Hepatocyte (in vitro differentiated cells): ENCODE results near the gene PPP1R3G. TPM values are rescaled to one million over a fixed set of nuclear protein-coding genes. Genes with fewer than 3 reads are reported as not detected.
"Not testable (repeated sequence)": the region's sequence is repeated elsewhere in the genome, so short reads cannot be mapped to it uniquely, and the experiment has no call there.

Source experiments
- DNase-seq: peaks from one replicate; pipeline ENCODE4 v3.0.0-alpha.2; 2016; ENCODE audit warnings: low spot score
- H2AFZ ChIP-seq: fragments of 200-600 bp; sonication (generic); 2 replicates; pipeline ENCODE4 v1.6.0; 2016; ENCODE audit warnings: antibody characterized with exemption, mild to moderate bottlenecking
- H3K27ac ChIP-seq: fragments of 200-600 bp; sonication (generic); 2 replicates; pipeline ENCODE4 v1.5.1; 2016; ENCODE audit warnings: mild to moderate bottlenecking
- H3K27me3 ChIP-seq: fragments of 200-600 bp; sonication (generic); 2 replicates; pipeline ENCODE4 v1.6.1; 2016
- H3K36me3 ChIP-seq: fragments of 200-600 bp; sonication (generic); replicated peaks from 2 replicates; pipeline ENCODE4 v1.5.1; 2016; ENCODE audit warnings: low read depth; ENCODE audit not compliant: insufficient read depth
- H3K4me1 ChIP-seq: fragments of 200-600 bp; sonication (generic); 2 replicates; pipeline ENCODE4 v1.5.1; 2016; ENCODE audit warnings: mild to moderate bottlenecking, moderate library complexity; ENCODE audit not compliant: insufficient read depth
- H3K4me2 ChIP-seq: fragments of 200-600 bp; sonication (generic); 2 replicates; pipeline ENCODE4 v1.6.0; 2016
- H3K4me3 ChIP-seq: fragments of 200-600 bp; sonication (generic); 2 replicates; pipeline ENCODE4 v1.5.1; 2016; ENCODE audit warnings: mild to moderate bottlenecking
- H3K79me2 ChIP-seq: fragments of 200-600 bp; sonication (generic); 2 replicates; pipeline ENCODE4 v1.6.0; 2017; ENCODE audit warnings: mild to moderate bottlenecking
- H3K9me2 ChIP-seq: fragments of 200-600 bp; sonication (generic); replicated peaks from 2 replicates; pipeline ENCODE4 v1.6.0; 2017; ENCODE audit warnings: mild to moderate bottlenecking; ENCODE audit not compliant: insufficient read depth
- H3K9me3 ChIP-seq: fragments of 200-600 bp; sonication (generic); 2 replicates; pipeline ENCODE4 v1.5.1; 2016; ENCODE audit warnings: low read depth, mild to moderate bottlenecking
- H4K20me1 ChIP-seq: fragments of 200-600 bp; sonication (generic); 2 replicates; pipeline ENCODE4 v1.6.0; 2016; ENCODE audit warnings: mild to moderate bottlenecking; ENCODE audit not compliant: insufficient read depth, poor library complexity, severe bottlenecking
- EZH2 ChIP-seq: fragments of 200-600 bp; sonication (generic); IDR thresholded peaks from 2 replicates; pipeline ENCODE4 v1.6.1; 2016; ENCODE audit warnings: antibody characterized with exemption, mild to moderate bottlenecking, borderline replicate concordance
- EZH2phosphoT487 ChIP-seq: fragments of 200-600 bp; sonication (generic); IDR thresholded peaks from one replicate; pipeline ENCODE4 v1.6.1; 2018; ENCODE audit warnings: antibody characterized with exemption, mild to moderate bottlenecking, low read depth, moderate library complexity; ENCODE audit not compliant: unreplicated experiment, severe bottlenecking
- WGBS: methylation state at CpG from one replicate; pipeline ENCODE4 v1.1.6; 2016; ENCODE audit warnings: low lambda C conversion rate; ENCODE audit errors: missing lambda C conversion rate; 5-methylcytosine and 5-hydroxymethylcytosine counted together
- polyA plus RNA-seq: library from polyadenylated mRNA; unstranded; fragments of >200 nt; fragmentation: Nextera tagmentation; extraction: Ambion mirVana; gene quantifications from 2 replicates; pipeline ENCODE4 v1.2.1, GENCODE V29; 2016
- total RNA-seq: library from RNA; depleted of rRNA; stranded (reverse); fragments of >200 nt; gene quantifications from 2 replicates; pipeline ENCODE4 v1.2.3, GENCODE V29; 2014
- TF ChIP-seq, protein P1 (sequence below): fragments of 200-600 bp; sonication (generic); IDR thresholded peaks from 2 replicates; pipeline ENCODE4 v1.5.1; 2016; ENCODE audit warnings: antibody characterized with exemption, mild to moderate bottlenecking; ENCODE audit not compliant: poor library complexity

Gene PPP1R3G
- total and polyA plus RNA-seq, 2 experiments from 2014 or later = 0.47 to 0.82 TPM

DNA sequence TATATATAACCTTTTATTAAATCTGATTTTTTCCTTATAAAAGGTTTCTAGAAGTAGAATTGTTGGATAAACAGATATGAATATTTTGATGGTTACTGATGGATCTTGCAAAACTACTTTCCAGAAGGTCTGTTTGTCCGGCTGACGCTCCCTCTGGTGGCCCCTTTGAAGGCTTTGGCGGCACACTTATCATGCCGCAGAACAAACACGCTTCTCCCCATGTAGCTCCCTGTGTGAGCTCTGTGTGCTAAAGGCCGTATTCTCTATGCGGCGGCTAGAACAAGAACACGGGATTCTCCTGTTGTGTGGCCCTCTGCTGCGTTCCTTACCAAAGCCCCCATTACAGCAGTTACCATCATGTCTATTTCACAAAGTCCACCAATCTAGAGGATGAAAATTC lies 30.0 kb downstream of the PPP1R3G start:
- Histone ChIP-seq H3K4me1 (no peaks in the 10 kb centered on the region), H3K4me2 (no peak overlapping the region), H4K20me1 (no peaks in the 10 kb centered on the region), H3K27me3 (no peaks in the 10 kb centered on the region), H2AFZ (no peak overlapping the region), H3K79me2 (no peaks in the 10 kb centered on the region), H3K4me3 (no peak overlapping the region), H3K9me2 (no peaks in the 10 kb centered on the region), H3K36me3 (no peaks in the 10 kb centered on the region), H3K9me3 (no peaks in the 10 kb centered on the region), H3K27ac (no peak overlapping the region)
- TF ChIP-seq EZH2 (no peak), EZH2phosphoT487 (no peak)
- TF ChIP-seq, protein P1, sequence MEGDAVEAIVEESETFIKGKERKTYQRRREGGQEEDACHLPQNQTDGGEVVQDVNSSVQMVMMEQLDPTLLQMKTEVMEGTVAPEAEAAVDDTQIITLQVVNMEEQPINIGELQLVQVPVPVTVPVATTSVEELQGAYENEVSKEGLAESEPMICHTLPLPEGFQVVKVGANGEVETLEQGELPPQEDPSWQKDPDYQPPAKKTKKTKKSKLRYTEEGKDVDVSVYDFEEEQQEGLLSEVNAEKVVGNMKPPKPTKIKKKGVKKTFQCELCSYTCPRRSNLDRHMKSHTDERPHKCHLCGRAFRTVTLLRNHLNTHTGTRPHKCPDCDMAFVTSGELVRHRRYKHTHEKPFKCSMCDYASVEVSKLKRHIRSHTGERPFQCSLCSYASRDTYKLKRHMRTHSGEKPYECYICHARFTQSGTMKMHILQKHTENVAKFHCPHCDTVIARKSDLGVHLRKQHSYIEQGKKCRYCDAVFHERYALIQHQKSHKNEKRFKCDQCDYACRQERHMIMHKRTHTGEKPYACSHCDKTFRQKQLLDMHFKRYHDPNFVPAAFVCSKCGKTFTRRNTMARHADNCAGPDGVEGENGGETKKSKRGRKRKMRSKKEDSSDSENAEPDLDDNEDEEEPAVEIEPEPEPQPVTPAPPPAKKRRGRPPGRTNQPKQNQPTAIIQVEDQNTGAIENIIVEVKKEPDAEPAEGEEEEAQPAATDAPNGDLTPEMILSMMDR = no peak
- DNase-seq = peak; percentile 38
- 76% methylated on average over 10 of the region's 10 CpGs for WGBS

GRCh38 chr6:5116243-5116991 lies 31.3 kb downstream of the PPP1R3G start:
- Histone ChIP-seq H3K36me3 (no peaks in the 10 kb centered on the region), H3K4me2 (no peak overlapping the region), H3K4me3 (no peak overlapping the region), H4K20me1 (no peaks in the 10 kb centered on the region), H3K4me1 (no peaks in the 10 kb centered on the region), H3K9me2 (no peaks in the 10 kb centered on the region), H3K79me2 (no peaks in the 10 kb centered on the region), H3K27me3 (no peaks in the 10 kb centered on the region), H3K27ac (no peak overlapping the region), H2AFZ (no peak overlapping the region), H3K9me3 (no peaks in the 10 kb centered on the region)
- 79% methylated on average over 9 of the region's 9 CpGs for WGBS
- TF ChIP-seq, protein P1 = no peak
- TF ChIP-seq EZH2 = no peak
- TF ChIP-seq EZH2phosphoT487 = no peak
- no peak for DNase-seq

- H3K9me3 ChIP-seq = no peaks in the 10 kb centered on the region
- no peaks in the 10 kb centered on the region for H3K27me3 ChIP-seq
- no peak for TF ChIP-seq EZH2phosphoT487
- TF ChIP-seq EZH2 = no peak
- H3K4me1 ChIP-seq = no peaks in the 10 kb centered on the region
- no peak overlapping the region for H2AFZ ChIP-seq
- no peak overlapping the region for H3K4me2 ChIP-seq
- no peak for DNase-seq
- H3K4me3 ChIP-seq = no peak overlapping the region
- no peaks in the 10 kb centered on the region for H4K20me1 ChIP-seq
- H3K79me2 ChIP-seq = no peaks in the 10 kb centered on the region
- no peak overlapping the region for H3K27ac ChIP-seq
- 96% methylated on average over 17 of the region's 17 CpGs for WGBS
- no peaks in the 10 kb centered on the region for H3K9me2 ChIP-seq
- H3K36me3 ChIP-seq = no peaks in the 10 kb centered on the region
These were observed 34.2 kb downstream of the PPP1R3G start for GRCh38 chr6:5119090-5119951.

DNA sequence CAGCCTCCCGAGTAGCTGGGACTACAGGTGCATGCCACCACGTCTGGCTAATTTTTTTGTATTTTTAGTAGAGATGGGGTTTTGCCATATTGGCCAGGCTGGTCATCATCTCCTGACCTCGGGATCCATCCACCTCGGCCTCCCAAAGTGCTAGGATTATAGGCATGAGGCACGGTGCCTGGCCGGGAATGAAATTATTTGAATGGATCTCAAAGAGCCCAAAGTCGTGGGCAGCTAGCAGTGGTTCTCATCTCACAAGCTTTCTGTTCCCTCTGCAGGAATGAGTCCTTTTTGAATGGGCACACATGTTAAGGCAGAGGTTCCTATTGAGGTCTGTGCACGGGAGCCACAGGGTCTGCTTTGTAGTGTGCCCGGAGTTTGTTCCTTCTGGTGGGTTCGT lies 34.9 kb downstream of the PPP1R3G start:
- WGBS = 93% methylated on average over 10 of the region's 10 CpGs
- H3K36me3 ChIP-seq = no peaks in the 10 kb centered on the region
- no peak overlapping the region for H3K4me2 ChIP-seq
- no peaks in the 10 kb centered on the region for H3K4me1 ChIP-seq
- no peaks in the 10 kb centered on the region for H3K27me3 ChIP-seq
- TF ChIP-seq EZH2phosphoT487 (no peak), EZH2 (no peak)
- TF ChIP-seq, protein P1 = no peak
- no peak overlapping the region for H3K4me3 ChIP-seq
- DNase-seq = no peak
- no peak overlapping the region for H3K27ac ChIP-seq
- H3K9me3 ChIP-seq = no peaks in the 10 kb centered on the region
- H3K9me2 ChIP-seq = no peaks in the 10 kb centered on the region
- H3K79me2 ChIP-seq = no peaks in the 10 kb centered on the region
- H4K20me1 ChIP-seq = no peaks in the 10 kb centered on the region
- H2AFZ ChIP-seq = no peak overlapping the region

DNA sequence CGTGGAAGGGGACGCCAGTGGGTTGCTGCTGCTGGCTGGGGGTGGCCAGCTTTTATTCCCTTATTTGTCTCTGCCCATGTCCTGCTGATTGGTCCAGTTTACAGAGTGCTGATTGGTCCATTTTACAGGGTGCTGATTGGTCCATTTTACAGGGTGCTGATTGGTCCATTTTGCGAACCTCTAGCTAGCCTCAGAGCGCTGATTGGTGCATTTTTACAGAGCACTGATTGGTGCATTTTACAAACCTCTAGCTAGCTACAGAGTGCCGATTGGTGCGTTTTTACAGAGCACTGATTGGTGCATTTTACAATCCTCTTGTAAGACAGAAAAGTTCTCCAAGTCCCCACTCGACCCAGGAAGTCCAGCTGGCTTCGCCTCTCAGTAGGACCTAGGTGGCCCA lies 35.4 kb downstream of the PPP1R3G start:
- not testable (repeated sequence) for H3K4me1 ChIP-seq, H4K20me1 ChIP-seq, H3K9me3 ChIP-seq, H3K79me2 ChIP-seq, DNase-seq, H3K36me3 ChIP-seq, H2AFZ ChIP-seq, H3K4me2 ChIP-seq, H3K27me3 ChIP-seq, H3K9me2 ChIP-seq, H3K4me3 ChIP-seq, H3K27ac ChIP-seq
- 96% methylated on average over 8 of the region's 8 CpGs for WGBS
